HepG2 (cell line): ENCODE results near the gene TMSB15C. TPM values are rescaled to one million over a fixed set of nuclear protein-coding genes. Genes with fewer than 3 reads are reported as not detected.
"Not testable (repeated sequence)": the region's sequence is repeated elsewhere in the genome, so short reads cannot be mapped to it uniquely, and the experiment has no call there.

Experiments used
- ATAC-seq: fragments of 200-7000 bp; cut with Tn5 transposase; 3 replicates; pipeline ENCODE4 v1.9.1; 2020; ENCODE audit warnings: mild to moderate bottlenecking, moderate library complexity
- BruUV-seq: library from RNA; stranded (reverse); fragments of 400-500 nt; replicated peaks from 2 replicates; lab custom pipeline; 2021; lab: Mats Ljungman, UMichigan
- CTCF ChIA-PET: fragments of 300-600 bp; formaldehyde crosslinking; extraction: SDS; loops from one replicate; lab custom pipeline; 2021; ENCODE audit warnings: low total read pairs, inconsistent platforms, low intra/inter-chr PET ratio; lab: Yijun Ruan, JAX
- POLR2A ChIA-PET: fragments of 350-600 bp; sonication (Branson Sonifier 250); formaldehyde crosslinking; loops from one replicate; lab custom pipeline; 2020; ENCODE audit warnings: antibody characterized with exemption, inconsistent platforms; lab: Yijun Ruan, JAX
- DNase-seq: peaks from one replicate; pipeline ENCODE4 v3.0.0-alpha.2; 2015; ENCODE audit warnings: low spot score
- FAIRE-seq: peaks from 3 replicates; lab custom pipeline; 2011; peaks lifted over from hg19 to GRCh38; lab: Jason Lieb, UNC
- H2AFZ ChIP-seq: one replicate; pipeline ENCODE4 v1.6.1; 2011; ENCODE audit warnings: low read length, inconsistent platforms
- H3K27ac ChIP-seq: fragments of 300-600 bp; 3 replicates; pipeline ENCODE4 v1.8.0; 2011; ENCODE audit warnings: mixed run types, mild to moderate bottlenecking, mixed read lengths, low read length, inconsistent platforms; ENCODE audit not compliant: insufficient read depth; ENCODE audit errors: extremely low read length
- H3K27me3 ChIP-seq, 2 experiments: fragments of 200-600 bp in 1 of 2; 2 replicates in 1 of 2; 3 replicates in 1 of 2; pipeline versions ENCODE4 v1.6.0 to v1.8.0; 2011; ENCODE audit warnings: low read length in 2 of 2, mild to moderate bottlenecking in 2 of 2, moderate library complexity in 2 of 2, inconsistent platforms in 1 of 2; ENCODE audit not compliant: insufficient read depth in 2 of 2, control insufficient read depth in 1 of 2
- H3K36me3 ChIP-seq, 2 experiments: fragments of 200-600 bp in 1 of 2; replicated peaks in 1 of 2; 2 replicates in 1 of 2; 3 replicates in 1 of 2; pipeline versions ENCODE4 v1.5.1 to v1.8.0; 2011; ENCODE audit warnings: low read length in 2 of 2, inconsistent platforms in 1 of 2; ENCODE audit not compliant: insufficient read depth in 2 of 2, control insufficient read depth in 1 of 2
- H3K4me1 ChIP-seq: 2 replicates; pipeline ENCODE4 v1.5.1; 2012; ENCODE audit warnings: low read length, inconsistent platforms; ENCODE audit not compliant: insufficient read depth
- H3K4me2 ChIP-seq: 2 replicates; pipeline ENCODE4 v1.6.0; 2011; ENCODE audit warnings: low read depth, low read length, inconsistent platforms
- H3K4me3 ChIP-seq, 3 experiments: fragments of 200-600 bp in 1 of 3; sonication (generic), shearing (Covaris generic) in 1 of 3; replicated peaks in 1 of 3; 2 replicates each; pipeline ENCODE4 v1.5.1; 2011 to 2016; ENCODE audit warnings: low read length in 3 of 3, inconsistent platforms in 2 of 3, low read depth in 2 of 3, mild to moderate bottlenecking in 2 of 3, control low read depth in 1 of 3, mixed read lengths in 1 of 3; ENCODE audit not compliant: insufficient read depth in 1 of 3
- H3K79me2 ChIP-seq: one replicate; pipeline ENCODE4 v1.6.1; 2011; ENCODE audit warnings: low read length, inconsistent platforms; ENCODE audit not compliant: insufficient read depth
- H3K9ac ChIP-seq: 2 replicates; pipeline ENCODE4 v1.6.0; 2011; ENCODE audit warnings: mild to moderate bottlenecking, low read depth, low read length, inconsistent platforms; ENCODE audit not compliant: insufficient read depth
- H3K9me3 ChIP-seq: 2 replicates; pipeline ENCODE4 v1.5.1; 2012; ENCODE audit warnings: mild to moderate bottlenecking, low read length
- H4K20me1 ChIP-seq: 2 replicates; pipeline ENCODE4 v1.6.0; 2011; ENCODE audit warnings: inconsistent platforms, mild to moderate bottlenecking, low read length, moderate library complexity; ENCODE audit not compliant: insufficient read depth
- GATA4 ChIP-seq: sonication (generic); IDR thresholded peaks from 2 replicates; pipeline ENCODE4 v1.6.1; 2016; ENCODE audit warnings: antibody characterized with exemption, low read depth, borderline replicate concordance
- GATAD1 ChIP-seq: IDR thresholded peaks from 2 replicates; pipeline ENCODE4 v1.6.1; 2016; ENCODE audit warnings: missing genetic modification reagents, missing compliant biosample characterization
- IKZF5 ChIP-seq: IDR thresholded peaks from 2 replicates; pipeline ENCODE4 v1.6.1; 2018; ENCODE audit warnings: missing genetic modification reagents, mild to moderate bottlenecking, missing compliant biosample characterization
- IRF1 ChIP-seq: sonication (generic); formaldehyde crosslinking; IDR thresholded peaks from 2 replicates; pipeline ENCODE4 v1.4.0; 2020; ENCODE audit warnings: low read depth, mild to moderate bottlenecking, missing genetic modification reagents
- IRX3 ChIP-seq: sonication (generic); formaldehyde crosslinking; IDR thresholded peaks from 2 replicates; pipeline ENCODE4 v1.8.1; 2023; ENCODE audit warnings: mild to moderate bottlenecking, low read depth, missing genetic modification reagents, borderline replicate concordance
- KAT7 ChIP-seq: IDR thresholded peaks from 2 replicates; pipeline ENCODE4 v1.6.1; 2018; ENCODE audit warnings: borderline replicate concordance, missing compliant biosample characterization
- KLF16 ChIP-seq, 2 experiments: sonication (generic) in 1 of 2; formaldehyde crosslinking in 1 of 2; IDR thresholded peaks; 2 replicates each; pipeline versions ENCODE4 v1.6.1 to v1.8.0; 2016 to 2023; ENCODE audit warnings: missing genetic modification reagents in 2 of 2, missing compliant biosample characterization in 1 of 2
- REL ChIP-seq: sonication (generic); formaldehyde crosslinking; conservative IDR thresholded peaks from 2 replicates; pipeline ENCODE4 v1.8.0; 2022; ENCODE audit warnings: mild to moderate bottlenecking, missing genetic modification reagents, moderate library complexity
- SMAD9 ChIP-seq: sonication (generic); formaldehyde crosslinking; IDR thresholded peaks from 2 replicates; pipeline ENCODE4 v1.5.1; 2020; ENCODE audit warnings: mild to moderate bottlenecking, missing genetic modification reagents
- ZNF30 ChIP-seq: sonication (generic); formaldehyde crosslinking; IDR thresholded peaks from 2 replicates; pipeline ENCODE4 v1.5.0; 2020; ENCODE audit warnings: mild to moderate bottlenecking, missing genetic modification reagents
- ZNF782 ChIP-seq: sonication (generic); formaldehyde crosslinking; IDR thresholded peaks from 2 replicates; pipeline ENCODE4 v1.4.0; 2020; ENCODE audit warnings: missing genetic modification reagents, mild to moderate bottlenecking, borderline replicate concordance
- WGBS: methylation state at CpG from one replicate; pipeline ENCODE4 v1.1.6; 2017; ENCODE audit warnings: low lambda C conversion rate; 5-methylcytosine and 5-hydroxymethylcytosine counted together
- in situ Hi-C: cut with HindIII; loops from 2 replicates; pipeline ENCODE4 v1.10.0; 2017; ENCODE audit warnings: low pct_unique_long_range_greater_than_20kb; ENCODE audit not compliant: extremely low pct_ligation_motif_present
- intact Hi-C: fragments of 100-400 bp; cut with micrococcal nuclease; formaldehyde crosslinking; loops from one replicate; pipeline ENCODE4 v1.10.0; 2022; ENCODE audit not compliant: unreplicated experiment
- polyA plus RNA-seq, 8 experiments: library from polyadenylated mRNA; depleted of rRNA in 3 of 8; stranded (reverse) in 7 of 8; unstranded in 1 of 8; fragments of >200 nt; fragmentation: Illumina TruSeq in 4 of 8; extraction: Trizol in 4 of 8; gene quantifications; 2 replicates each; pipeline versions ENCODE4 v1.2.1 to v1.2.3, GENCODE V29; 2011 to 2016; ENCODE audit warnings: low read depth in 4 of 8, missing spikeins in 1 of 8, mixed read lengths in 1 of 8; ENCODE audit not compliant: insufficient read depth in 1 of 8
- total RNA-seq, 5 experiments: library from RNA; depleted of rRNA; stranded (reverse); fragments of >200 nt; fragmentation: Illumina TruSeq; extraction: Trizol; gene quantifications; 2 replicates each; pipeline ENCODE4 v1.2.3, GENCODE V29; 2016; ENCODE audit warnings: low read depth in 1 of 5

The TMSB15C gene
- total and polyA plus RNA-seq, 2 of the 13 experiments (the other 11 are each of a cell fraction or from before 2014, with no cell fraction given): not detected

GRCh38 chrX:104062636-104063035, 13.4 kb downstream of the TMSB15C start:
- ATAC-seq, BruUV-seq, FAIRE-seq, H3K4me1 ChIP-seq, intact Hi-C loops, H3K27me3 ChIP-seq, H3K4me3 ChIP-seq, DNase-seq, CTCF ChIA-PET, H2AFZ ChIP-seq, H3K79me2 ChIP-seq, H3K36me3 ChIP-seq, H3K4me2 ChIP-seq, H3K9me3 ChIP-seq, H4K20me1 ChIP-seq, POLR2A ChIA-PET, in situ Hi-C loops, H3K27ac ChIP-seq, H3K9ac ChIP-seq: not testable (repeated sequence)
- WGBS: no CpG with 5 or more reads among the region's 18 CpGs

GRCh38 chrX:104054956-104055355, 21.1 kb downstream of the TMSB15C start:
- DNase-seq, intact Hi-C loops, H3K4me3 ChIP-seq, H3K9me3 ChIP-seq, CTCF ChIA-PET, ATAC-seq, POLR2A ChIA-PET, BruUV-seq, H4K20me1 ChIP-seq, H3K4me1 ChIP-seq, H3K36me3 ChIP-seq, H2AFZ ChIP-seq, FAIRE-seq, in situ Hi-C loops, H3K27ac ChIP-seq, H3K79me2 ChIP-seq, H3K27me3 ChIP-seq, H3K9ac ChIP-seq, H3K4me2 ChIP-seq: not testable (repeated sequence)
- WGBS: no CpG with 5 or more reads among the region's 13 CpGs

GRCh38 chrX:104047171-104047570, 28.9 kb downstream of the TMSB15C start:
- 100% methylated on average over 2 of the region's 13 CpGs for WGBS
- no peaks in the 10 kb centered on the region for H3K79me2 ChIP-seq
- TF ChIP-seq KAT7 (no peak), GATAD1 (CRISPR knock-in tag) (no peak), ZNF30 (CRISPR knock-in tag) (no peak), REL (CRISPR knock-in tag) (no peak), IRF1 (CRISPR knock-in tag) (no peak), KLF16 (CRISPR knock-in tag; IDR thresholded peaks at IDR 0.05) (no peak), ZNF782 (CRISPR knock-in tag) (no peak), SMAD9 (CRISPR knock-in tag) (no peak), GATA4 (no peak), IKZF5 (no peak), IRX3 (no peak)

More at GRCh38 chrX:104047171-104047570, 28.9 kb downstream of the TMSB15C start:
- intact Hi-C loops (no loop called here), in situ Hi-C loops (no loop called here)
- Histone ChIP-seq H3K9ac (no peak overlapping the region), H3K4me3 (no peak overlapping the region), H4K20me1 (no peaks in the 10 kb centered on the region), H3K4me1 (no peaks in the 10 kb centered on the region), H3K9me3 (no peaks in the 10 kb centered on the region), H2AFZ (no peak overlapping the region), H3K4me2 (no peak overlapping the region), H3K27me3 (peaks cover 0 to 1% of the 10 kb centered on the region in 2 experiments; a peak in 1 of 5 replicates), H3K27ac (no peak overlapping the region), H3K36me3 (no peaks in the 10 kb centered on the region)
- POLR2A ChIA-PET: no interaction called here
- no peak for ATAC-seq
- no peak for DNase-seq
- no peak for FAIRE-seq
- no TSS peak for BruUV-seq
- CTCF ChIA-PET: no interaction called here
